D341Med (cell line): ENCODE results near the gene SEC61A2.
"Not testable (repeated sequence)": the region's sequence is repeated elsewhere in the genome, so short reads cannot be mapped to it uniquely, and the experiment has no call there.

Experiments
- DNase-seq: peaks from one replicate; pipeline ENCODE4 v3.0.0; 2012; ENCODE audit warnings: low spot score

The SEC61A2 gene

DNA sequence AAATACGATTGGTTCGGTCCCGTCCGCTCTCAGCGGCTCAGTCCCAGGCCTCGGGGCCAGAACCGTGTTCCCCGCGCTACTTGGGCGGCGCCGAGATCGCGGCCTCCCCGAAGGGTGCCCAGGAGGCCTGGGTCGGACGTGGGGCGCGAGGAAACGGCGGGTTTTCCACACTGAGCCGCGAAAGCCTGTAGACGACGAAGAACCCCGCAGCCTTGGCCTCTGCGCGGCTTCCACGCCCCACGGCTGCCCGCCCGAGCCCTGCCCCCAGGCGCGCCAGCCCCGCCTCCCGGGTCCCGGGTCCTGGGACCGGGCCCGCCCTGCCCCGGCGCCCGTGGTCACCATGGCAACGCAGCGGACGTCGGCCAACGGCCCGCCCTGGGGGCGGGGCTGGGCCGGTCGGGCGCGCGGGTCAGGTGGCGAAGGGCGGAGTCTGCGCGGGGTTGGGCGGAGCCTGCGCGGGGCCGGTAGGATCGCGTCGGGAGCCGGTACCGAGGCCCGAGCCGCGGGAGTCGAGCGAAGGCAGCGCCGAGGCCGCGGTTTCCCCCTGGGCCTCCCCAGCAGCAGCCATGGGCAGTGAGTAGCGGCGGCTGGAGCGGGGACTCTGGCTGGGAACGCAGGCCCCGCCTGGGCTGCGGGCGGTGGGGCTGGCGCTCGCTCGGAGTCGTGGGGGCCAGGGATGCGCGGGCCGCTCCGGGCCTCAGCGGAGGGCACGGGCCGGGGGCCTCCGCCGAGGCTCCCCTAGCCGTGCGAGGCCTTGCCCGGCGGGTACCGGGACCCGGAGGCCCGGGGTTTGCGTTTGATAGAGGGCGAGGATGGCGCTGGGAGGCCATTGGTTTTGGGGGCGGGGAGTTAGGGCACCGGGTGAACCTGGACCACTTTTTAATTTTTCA is at the start of gene SEC61A2:
Gene SEC61A2 (plus strand): TSS at position 456 of the 890 bp plus-strand sequence. CDS start 111 bp downstream, at position 567.
- peak; percentile 100 for DNase-seq

DNA sequence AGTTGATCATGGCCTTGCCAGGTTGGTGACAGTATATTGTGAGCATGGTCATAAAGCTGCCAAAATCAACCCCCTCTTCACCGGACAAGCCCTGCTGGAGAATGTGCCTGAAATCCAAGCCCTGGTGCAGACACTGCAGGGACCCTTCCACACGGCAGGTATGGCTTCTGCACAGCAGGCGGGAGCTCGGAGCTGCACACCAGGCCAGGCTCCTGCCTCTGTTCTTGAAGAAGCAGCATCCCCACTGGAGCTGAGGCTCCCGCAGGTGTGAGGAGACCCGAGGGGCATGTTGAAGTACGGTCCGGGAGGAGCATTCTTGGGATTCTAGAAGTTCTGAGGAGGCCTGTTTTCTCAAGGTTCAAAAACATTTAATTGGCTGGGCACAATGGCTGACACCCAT is 48.0 kb upstream of the SEC61A2 start:
- no peak for DNase-seq

DNA sequence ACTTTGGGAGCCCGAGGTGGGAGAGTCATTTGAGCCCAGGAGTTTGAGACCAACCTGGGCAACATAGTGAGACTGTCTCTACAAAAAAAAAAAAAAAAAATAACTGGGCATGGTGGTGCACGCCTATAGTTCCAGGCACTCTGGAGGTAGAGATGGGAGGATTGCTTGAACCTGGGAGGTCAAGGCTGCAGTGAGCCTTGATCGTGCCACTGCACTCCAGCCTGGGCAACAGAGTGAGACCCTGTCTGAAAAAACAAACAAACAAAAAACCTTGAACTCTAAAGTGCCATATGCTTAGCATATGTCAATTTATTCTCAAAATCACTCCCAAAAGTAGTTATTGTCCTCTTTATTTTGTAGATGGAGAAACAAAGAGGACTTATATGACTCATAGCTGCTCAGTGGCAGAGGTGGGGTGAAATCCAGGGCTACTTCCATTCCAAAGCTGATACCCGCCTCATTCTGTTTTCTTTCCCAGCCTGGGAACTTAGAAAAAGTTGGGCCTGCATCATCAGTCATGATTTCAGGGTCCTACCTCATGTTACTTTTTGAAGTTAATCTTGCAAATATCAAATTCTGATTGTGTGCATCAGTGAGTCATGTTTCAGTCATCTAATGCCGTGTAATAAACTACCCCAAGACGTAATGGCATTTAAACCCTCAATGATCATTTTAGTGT is 47.5 kb upstream of the SEC61A2 start:
- no peak for DNase-seq

DNA sequence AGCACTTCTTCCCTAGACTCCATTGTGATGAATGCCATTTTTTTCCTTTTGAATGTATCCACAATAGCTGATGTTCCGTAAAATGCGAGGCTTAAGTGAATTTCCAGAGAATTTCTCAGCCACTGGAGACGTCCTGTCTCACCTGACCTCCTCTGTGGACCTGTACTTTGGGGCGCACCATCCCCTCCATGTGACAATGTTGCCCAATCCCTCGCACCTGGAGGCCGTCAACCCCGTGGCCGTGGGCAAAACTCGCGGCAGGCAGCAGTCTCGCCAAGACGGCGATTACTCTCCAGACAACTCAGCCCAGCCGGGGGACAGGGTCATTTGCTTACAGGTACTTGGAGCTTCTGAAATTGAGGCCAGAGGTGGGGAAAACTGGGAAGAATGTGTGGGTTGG is 40.6 kb upstream of the SEC61A2 start:
- DNase-seq = no peak

DNA sequence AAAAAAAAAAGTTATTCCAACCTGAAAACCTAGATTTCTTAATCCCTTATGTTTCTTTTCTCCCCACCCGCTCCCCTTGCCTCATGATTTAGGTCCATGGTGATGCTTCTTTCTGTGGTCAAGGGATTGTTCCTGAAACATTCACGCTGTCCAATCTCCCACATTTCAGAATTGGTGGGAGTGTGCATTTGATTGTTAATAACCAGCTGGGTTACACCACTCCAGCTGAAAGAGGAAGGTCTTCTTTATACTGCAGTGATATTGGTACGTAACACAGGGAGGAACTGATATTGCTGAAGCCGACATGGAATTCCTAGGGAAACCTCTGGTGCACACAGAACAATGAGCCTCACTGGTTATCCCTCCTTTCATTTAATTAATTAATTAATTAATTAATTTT is 38.1 kb upstream of the SEC61A2 start:
- no peak for DNase-seq

DNA sequence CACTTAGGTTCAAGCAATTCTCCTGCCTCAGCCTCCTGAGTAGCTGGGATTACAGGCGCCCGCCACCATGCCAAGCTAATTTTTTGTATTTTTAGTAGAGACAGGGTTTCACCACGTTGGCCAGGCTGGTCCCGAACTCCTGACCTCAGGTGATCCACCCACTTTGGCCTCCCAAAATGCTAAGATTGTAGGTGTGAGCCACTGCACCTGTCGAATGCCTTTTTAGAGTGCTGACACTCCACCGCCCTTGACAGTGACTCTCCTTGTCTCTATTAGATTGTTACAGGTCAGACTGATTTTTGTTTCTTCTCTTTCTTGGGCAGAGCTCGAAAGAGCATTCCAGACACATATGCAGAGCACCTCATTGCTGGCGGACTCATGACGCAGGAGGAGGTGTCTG is 32.1 kb upstream of the SEC61A2 start:
- not testable (repeated sequence) for DNase-seq

DNA sequence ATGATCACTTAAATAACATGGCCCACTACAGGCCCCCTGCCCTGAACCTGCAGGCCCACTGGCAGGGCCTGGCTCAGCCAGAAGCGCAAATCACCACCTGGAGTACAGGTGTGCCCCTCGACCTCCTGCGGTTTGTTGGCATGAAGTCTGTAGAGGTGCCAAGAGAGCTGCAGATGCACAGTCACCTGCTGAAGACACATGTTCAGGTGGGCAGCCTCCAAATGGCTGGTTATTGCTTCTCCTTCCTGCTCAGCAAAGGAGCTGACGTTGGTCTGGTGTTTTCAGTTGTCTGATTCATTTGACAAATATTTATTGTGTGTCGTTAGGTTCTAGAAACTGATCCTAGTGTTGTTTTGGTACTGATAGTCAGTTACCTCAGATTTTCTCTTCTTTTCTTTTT is 31.7 kb upstream of the SEC61A2 start:
- DNase-seq = no peak

DNA sequence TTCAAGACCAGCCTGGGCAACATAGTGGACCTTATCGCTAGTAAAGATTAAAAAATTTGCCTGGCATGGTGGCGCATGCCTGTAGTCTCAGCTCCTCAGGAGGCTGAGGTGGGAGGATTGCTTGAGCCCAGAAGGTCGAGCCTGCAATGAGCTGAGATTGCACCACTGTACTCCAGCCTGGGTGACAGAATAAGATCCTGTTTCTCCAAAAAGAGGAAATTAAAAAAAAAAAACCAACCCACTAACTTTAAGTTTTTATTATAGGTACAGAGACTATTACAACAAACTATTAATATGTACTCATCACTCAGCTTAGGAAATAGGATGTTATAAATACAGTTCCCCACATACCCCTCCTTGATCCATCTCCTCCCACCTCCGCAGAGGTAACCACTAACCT is 30.5 kb upstream of the SEC61A2 start:
- no peak for DNase-seq

DNA sequence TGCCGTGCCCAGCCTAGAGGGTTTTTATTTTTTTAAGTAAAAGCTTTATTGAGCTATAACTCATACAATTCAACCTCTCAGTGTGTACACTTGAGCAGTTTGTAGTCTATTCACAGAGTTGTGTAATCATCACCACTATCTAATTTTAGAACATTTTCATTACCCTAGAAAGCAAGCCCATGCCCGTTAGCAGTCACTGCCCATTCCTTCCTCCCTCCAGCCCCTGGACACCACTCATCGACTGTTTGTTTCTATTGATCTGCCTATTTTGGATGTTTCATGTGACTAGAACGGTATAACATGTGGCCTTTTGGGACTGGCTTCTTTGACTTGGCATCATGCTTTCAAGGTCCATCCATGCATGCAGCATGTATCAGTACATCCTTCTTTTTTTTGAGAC is 25.7 kb upstream of the SEC61A2 start:
- DNase-seq = no peak

DNA sequence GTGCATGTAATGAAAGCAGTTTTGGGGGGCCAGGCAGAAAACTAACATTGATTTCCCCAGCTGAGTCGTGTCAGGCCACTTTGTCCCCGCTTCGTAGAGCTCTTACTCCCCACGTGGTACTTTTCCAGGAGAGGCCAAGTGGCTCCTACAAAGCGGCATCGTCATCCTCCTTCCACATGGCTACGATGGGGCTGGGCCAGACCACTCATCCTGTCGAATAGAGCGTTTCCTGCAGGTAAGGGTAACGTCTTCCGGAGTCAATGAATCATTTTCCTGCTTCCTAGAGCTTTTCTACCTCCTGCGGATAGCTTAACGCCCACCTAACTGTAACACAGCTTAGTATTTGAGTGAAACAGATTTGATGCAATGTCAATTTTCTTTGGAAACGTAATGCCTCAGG is 21.7 kb upstream of the SEC61A2 start:
- DNase-seq = no peak

DNA sequence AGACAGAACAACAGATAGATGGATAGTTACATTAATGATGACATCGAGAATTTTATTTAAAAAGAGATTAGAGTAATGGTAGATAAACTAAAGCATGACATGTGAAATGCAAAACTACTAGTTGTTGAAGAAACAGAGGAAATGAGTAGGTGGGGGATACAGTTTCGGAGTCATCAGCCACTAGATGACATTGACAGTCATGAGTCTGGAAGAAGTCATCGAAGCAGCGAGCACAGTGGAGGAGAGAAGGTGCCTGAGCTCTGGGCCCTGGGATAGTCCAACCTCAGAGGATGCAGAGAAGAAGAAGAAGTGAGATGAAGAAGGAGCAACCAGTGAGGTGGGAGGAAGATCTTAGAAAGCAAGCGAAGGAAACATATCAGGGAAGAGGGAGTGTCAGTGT is 20.2 kb upstream of the SEC61A2 start:
- DNase-seq = no peak

DNA sequence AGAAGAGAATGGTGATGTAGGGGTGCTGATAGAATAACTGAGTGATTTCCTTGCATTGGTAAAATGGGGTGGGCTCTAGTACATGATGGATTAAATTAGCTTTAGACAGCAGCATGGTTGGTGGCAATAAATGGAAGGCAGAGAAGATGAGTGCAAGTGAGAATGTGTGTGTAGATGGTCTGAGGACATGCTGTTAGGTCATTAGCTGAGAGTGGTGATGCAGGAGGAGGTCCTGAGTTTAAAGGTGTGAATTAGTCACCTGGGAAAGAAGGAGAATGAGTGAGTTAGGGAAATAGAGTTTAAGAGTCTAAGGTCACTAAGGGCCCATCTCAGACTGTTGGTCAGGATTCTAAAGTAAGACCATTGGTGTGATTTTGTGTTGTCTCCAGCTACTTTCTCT is 17.9 kb upstream of the SEC61A2 start:
- DNase-seq = no peak

DNA sequence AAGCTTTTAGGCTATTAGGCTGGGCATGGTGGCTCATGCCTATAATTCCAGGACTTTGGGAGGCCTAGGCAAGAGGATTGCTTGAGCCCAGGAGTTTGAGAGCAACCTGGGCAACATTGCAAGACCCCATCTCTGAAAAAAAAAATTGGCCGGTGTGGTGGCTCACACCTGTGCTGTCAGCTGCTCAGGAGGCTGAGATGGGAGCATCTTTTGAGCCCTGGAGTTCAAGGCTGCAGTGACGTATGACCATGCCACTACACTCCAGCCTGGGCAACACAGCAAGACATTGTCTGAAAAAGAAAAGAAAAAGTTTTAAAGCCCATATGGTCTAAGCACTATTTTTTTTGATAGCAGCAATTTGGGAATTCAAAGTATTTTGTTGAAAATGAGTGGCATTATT is 15.8 kb upstream of the SEC61A2 start:
- no peak for DNase-seq

DNA sequence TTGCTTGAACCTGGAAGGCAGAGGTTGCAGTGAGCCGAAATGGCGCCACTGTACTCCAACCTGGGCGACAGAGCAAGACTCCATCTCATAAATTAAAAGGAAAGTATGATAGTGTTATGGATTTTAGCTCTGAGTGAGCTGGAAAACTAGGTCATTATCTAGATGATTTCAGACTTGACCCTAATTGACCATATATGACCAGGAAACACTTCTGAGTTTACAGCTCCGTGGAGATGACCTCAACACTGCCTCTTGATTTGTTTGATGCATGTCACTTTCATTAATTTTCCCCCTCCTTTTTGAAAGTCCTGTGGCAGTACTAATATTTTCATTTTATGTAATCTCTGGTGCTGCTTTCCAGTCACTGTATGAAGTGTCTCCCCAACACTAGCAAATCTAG is 7.8 kb upstream of the SEC61A2 start:
- no peak for DNase-seq

DNA sequence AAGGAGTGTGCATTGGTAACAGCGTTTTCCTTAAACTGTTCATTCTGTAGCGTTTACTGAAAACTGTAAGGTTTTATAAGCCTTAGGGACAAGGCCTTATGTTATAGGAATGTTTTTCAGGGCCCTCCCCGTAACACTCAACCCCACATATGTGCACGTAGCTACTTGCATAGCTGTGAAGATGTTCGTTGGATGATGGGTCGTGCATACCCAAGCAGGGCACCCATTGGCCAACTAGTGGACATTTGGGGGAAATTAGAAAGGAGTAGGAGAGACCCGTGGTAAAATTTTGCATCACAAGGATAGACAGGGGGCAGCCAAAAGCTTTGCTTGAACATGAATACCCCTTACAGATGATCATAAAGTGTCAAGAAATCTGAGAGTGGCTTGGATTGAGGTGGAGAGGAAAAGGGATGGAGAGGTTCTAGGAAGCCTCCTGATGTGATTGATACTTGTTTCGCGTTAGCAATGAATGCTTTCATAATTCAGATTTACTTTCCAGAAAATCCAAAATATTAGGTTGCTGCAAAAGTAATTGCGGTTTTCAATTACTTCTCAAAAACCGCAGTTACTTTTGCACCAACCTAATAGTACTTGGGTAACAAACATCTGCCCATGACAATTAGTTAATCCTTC is 878 bp downstream of the SEC61A2 start:
- DNase-seq = peak; percentile 69

DNA sequence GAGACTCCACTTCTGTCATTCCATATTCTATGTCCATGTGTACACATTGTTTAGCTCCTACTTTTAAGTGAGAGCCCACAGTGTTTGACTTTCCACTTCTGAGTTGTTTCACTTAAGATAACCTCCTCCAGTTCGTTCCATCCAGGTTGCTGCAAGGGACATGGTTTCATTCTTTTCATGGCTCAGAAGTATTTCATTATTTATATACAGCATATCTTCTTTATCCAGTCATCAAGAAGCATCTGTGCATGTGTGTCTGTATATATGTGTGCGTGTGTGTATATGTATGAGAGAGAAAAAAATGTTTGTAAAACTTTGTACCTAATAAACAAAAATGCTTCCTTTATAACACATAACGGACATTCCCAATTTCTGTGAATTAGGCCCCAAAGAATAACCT is 6.2 kb downstream of the SEC61A2 start:
- no peak for DNase-seq

DNA sequence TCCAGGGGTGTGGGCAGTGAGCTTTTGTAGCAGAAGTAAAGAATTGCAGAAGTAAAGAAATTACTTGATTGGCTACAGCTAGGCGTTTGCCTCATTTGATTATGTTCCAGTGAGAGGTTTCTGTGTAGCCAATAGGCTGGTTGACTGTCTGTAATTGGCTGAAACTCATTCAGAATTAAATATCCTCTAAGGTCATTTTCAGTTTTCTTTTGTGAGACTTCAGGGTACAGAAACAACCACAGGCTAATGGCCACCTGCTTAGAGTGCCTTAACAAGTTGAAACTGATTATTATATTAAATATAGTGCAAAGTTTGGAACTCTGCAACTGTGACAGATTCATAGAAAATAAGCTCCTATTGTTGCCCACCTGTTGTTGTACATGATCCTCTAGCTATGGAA is 10.6 kb downstream of the SEC61A2 start:
- no peak for DNase-seq

DNA sequence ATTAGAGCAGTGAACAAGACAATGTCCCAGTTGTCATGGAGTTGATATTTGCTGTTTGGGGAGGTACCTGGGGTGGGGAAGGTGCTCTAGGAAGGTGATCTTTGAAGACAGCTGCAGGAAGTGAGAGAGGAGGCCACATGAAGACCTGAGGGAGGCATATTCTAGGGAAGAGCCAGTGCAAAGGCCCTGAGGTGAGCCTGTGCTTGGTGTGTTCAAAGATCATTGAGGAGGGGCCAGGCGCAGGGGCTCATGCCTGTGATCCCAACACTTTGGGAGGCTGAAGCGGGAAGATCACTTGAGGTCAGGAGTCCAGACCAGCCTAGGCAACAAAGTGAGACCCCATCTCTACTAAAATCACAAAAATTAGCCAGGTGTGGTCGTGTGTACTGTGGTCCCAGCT is 15.1 kb downstream of the SEC61A2 start:
- DNase-seq = no peak

DNA sequence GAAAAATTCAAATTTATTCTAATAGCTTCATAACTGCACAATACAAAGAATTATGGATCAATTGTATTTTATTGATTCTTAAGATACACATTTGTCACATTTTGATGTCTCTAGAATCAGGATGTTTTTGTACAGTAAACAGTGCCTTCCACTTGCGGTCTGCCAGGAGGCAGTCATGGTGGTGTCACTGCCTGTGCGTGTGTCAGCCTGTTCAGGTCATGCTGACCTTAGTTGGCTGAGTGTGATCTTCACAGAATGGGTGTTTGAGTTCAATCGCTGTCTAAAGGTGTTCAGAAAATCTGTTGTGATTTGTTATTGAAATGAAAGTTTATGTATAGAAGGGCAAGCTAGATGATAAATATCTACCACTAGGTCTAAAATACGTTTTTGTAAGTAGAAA is 20.7 kb downstream of the SEC61A2 start:
- no peak for DNase-seq

DNA sequence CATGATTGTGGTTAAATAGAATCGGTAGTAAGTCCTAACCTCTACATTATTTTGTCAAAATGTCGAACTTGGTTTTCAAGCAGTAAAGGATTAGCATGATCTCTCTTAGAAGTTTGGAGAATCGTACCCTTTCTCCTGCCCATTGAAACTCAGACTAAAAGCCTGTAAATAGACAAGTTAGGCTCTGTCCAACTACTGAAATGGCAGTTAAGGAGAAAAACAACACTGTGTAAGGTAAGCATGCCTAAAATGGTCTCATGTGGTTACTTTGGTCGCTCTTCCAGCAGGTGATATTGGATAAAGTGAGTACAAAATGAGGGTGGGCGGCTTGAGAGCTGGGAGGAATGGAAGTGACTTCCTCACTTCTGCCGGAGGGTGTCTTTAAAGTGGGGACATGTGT is 25.0 kb downstream of the SEC61A2 start:
- DNase-seq = no peak

DNA sequence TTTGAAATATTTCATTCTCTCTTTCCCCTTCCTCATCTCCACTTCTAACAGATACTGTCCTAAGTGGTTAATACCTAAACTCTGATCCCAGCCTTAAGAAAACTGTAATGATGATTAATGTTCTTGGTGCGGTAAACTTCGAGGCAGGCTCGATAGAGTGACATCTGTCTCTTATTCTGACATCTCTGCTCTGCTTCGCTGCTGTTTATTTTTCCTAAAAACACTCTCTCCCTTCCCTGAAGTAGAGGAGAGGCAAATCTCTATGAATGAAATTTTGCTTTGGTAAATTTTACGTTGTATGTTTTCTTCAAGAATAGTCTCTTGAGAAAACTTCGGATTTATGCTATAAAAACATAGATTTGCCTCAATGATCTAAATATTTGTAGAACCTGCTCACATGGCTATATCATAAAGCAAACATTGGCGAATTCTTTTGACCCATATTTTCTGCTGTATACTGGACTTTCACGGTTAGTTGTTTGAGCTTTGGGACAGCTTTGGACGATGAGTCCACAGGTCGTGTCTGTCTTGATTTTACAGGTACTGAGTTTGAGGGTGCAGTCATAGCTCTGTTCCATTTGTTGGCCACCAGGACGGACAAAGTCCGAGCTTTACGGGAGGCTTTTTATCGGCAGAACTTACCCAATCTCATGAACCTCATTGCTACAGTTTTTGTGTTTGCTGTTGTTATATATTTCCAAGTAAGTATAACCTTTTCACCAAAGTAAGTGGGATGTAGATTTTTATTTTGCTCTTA is 27.1 kb downstream of the SEC61A2 start:
- DNase-seq = no peak

DNA sequence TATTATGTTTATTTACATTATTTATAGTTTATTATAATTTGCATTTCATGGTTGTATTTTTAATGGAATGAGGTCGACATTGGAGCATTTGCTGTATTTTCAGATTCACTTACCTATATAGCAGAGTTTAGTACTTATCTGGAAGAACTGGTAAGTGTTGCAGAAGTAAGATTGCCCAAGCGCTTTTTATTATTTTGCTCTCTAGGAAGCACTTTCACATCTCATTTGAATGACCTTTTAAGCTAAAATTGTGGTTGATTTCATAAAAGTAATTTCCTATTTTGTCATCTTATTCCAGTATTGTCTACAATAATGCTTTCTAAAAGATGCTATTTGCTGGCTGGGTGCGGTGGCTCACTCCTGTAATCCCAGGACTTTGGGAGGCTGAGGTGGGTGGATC is 28.6 kb downstream of the SEC61A2 start:
- no peak for DNase-seq
